Chondrocyte (in vitro differentiated cells): Measurements from ENCODE around the gene PLAC8L1. TPM values are rescaled to one million over a fixed set of nuclear protein-coding genes. Genes with fewer than 3 reads are reported as not detected.

Source experiments
- DNase-seq: peaks from one replicate; pipeline ENCODE4 v3.0.0; 2021; ENCODE audit warnings: mixed read lengths, low spot score
- H3K27ac Mint-ChIP-seq: one replicate; pipeline ENCODE4 v1.8.0; 2021; ENCODE audit warnings: mild to moderate bottlenecking, moderate library complexity, mixed read lengths; ENCODE audit not compliant: unreplicated experiment
- H3K27me3 Mint-ChIP-seq: 2 replicates; pipeline ENCODE4 v1.8.0; 2021; ENCODE audit warnings: low read depth, mixed read lengths
- H3K36me3 Mint-ChIP-seq: 2 replicates; pipeline ENCODE4 v1.8.0; 2021; ENCODE audit warnings: low read depth, mixed read lengths
- H3K4me1 Mint-ChIP-seq: 2 replicates; pipeline ENCODE4 v1.8.0; 2021; ENCODE audit warnings: low read depth, mild to moderate bottlenecking, mixed read lengths
- H3K4me3 Mint-ChIP-seq: one replicate; pipeline ENCODE4 v1.8.0; 2021; ENCODE audit warnings: mild to moderate bottlenecking, moderate library complexity, mixed read lengths; ENCODE audit not compliant: unreplicated experiment
- H3K9me3 Mint-ChIP-seq: 2 replicates; pipeline ENCODE4 v1.8.0; 2021; ENCODE audit warnings: low read depth, mixed read lengths
- total RNA-seq: library from RNA; stranded (reverse); gene quantifications from 3 replicates; pipeline ENCODE4 v1.2.1, GENCODE V29; 2021
- TF ChIP-seq, protein P1 (sequence below): fragments of 200-600 bp; sonication (generic); IDR thresholded peaks from 2 replicates; pipeline ENCODE4 v1.5.0; 2021; ENCODE audit warnings: antibody characterized with exemption, mild to moderate bottlenecking, moderate library complexity

The PLAC8L1 gene
- total RNA-seq, 1 donor from 2014 or later: 0.97 TPM

DNA sequence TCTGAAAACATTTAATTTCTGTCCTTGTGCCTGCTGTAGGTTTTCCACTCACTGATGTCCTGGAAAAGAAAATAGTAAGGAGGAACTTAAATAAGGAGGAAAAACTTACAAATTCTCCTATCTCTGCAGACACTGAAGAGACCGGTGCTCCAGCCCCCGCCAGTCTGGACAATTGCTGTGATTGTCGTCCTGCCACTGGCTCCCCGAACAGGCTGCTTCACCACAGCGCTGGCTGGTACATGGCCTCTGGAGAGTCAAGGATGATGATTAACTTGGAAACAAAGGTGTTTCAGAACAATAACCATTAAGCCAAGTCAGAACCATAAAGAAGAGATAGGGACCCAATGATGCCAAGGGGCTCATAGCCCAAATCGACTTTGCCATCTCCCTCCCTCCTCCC, 7.3 kb downstream of the PLAC8L1 start:
- no peaks in the 10 kb centered on the region for H3K9me3 Mint-ChIP-seq
- H3K4me3 Mint-ChIP-seq: no peak overlapping the region
- TF ChIP-seq, protein P1, sequence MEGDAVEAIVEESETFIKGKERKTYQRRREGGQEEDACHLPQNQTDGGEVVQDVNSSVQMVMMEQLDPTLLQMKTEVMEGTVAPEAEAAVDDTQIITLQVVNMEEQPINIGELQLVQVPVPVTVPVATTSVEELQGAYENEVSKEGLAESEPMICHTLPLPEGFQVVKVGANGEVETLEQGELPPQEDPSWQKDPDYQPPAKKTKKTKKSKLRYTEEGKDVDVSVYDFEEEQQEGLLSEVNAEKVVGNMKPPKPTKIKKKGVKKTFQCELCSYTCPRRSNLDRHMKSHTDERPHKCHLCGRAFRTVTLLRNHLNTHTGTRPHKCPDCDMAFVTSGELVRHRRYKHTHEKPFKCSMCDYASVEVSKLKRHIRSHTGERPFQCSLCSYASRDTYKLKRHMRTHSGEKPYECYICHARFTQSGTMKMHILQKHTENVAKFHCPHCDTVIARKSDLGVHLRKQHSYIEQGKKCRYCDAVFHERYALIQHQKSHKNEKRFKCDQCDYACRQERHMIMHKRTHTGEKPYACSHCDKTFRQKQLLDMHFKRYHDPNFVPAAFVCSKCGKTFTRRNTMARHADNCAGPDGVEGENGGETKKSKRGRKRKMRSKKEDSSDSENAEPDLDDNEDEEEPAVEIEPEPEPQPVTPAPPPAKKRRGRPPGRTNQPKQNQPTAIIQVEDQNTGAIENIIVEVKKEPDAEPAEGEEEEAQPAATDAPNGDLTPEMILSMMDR: no peak
- H3K27me3 Mint-ChIP-seq: no peaks in the 10 kb centered on the region
- H3K4me1 Mint-ChIP-seq: no peaks in the 10 kb centered on the region
- peaks cover 1% of the 10 kb centered on the region for H3K36me3 Mint-ChIP-seq
- DNase-seq: no peak
- no peak overlapping the region for H3K27ac Mint-ChIP-seq

GRCh38 chr5:146091881-146092280, 13.5 kb downstream of the PLAC8L1 start:
- no peak for DNase-seq
- TF ChIP-seq, protein P1: no peak
- no peaks in the 10 kb centered on the region for H3K27me3 Mint-ChIP-seq
- no peak overlapping the region for H3K27ac Mint-ChIP-seq
- no peak overlapping the region for H3K4me3 Mint-ChIP-seq
- H3K4me1 Mint-ChIP-seq: no peaks in the 10 kb centered on the region
- H3K36me3 Mint-ChIP-seq: no peaks in the 10 kb centered on the region
- no peaks in the 10 kb centered on the region for H3K9me3 Mint-ChIP-seq

DNA sequence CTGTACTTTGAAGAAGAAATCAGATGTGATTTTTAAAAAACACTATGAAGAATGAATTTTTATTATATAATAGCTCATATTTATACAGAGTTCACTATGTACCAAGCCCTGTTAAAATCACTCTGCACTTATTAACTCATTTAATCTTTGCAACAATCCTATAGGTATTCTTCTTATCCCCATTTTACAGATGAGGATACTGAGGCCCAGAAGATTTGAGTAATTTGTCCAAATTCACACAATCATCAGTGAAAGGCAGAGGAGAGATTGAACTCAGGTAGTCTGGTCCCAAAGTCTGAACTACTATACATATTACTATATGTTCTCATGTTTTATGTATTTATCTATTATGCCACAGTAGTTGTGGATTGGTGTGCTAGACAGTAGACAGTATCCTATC, 16.1 kb downstream of the PLAC8L1 start:
- no peaks in the 10 kb centered on the region for H3K36me3 Mint-ChIP-seq
- DNase-seq: no peak
- TF ChIP-seq, protein P1: no peak
- H3K9me3 Mint-ChIP-seq: no peaks in the 10 kb centered on the region
- H3K4me3 Mint-ChIP-seq: no peak overlapping the region
- no peak overlapping the region for H3K27ac Mint-ChIP-seq
- H3K4me1 Mint-ChIP-seq: no peaks in the 10 kb centered on the region
- no peaks in the 10 kb centered on the region for H3K27me3 Mint-ChIP-seq

DNA sequence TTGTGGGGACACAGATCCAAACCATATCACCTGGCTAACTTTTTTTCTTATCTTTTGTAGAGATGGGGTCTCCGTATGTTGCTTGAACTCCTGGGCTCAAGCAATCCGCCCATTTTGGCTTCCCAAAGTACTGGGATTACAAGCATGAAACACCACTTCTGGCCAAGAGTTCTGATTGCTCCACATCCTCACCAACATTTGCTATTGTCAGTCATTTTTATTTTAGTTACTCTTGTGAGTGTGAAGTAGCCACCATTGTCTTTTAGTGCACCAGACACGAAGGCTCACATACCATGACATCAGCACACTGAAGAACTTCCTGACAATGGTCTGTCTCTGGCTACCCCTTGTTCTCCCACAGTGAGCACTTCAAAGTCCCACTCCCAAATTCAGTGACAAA, 17.3 kb downstream of the PLAC8L1 start:
- Mint-ChIP-seq H3K4me1 (no peaks in the 10 kb centered on the region), H3K4me3 (no peak overlapping the region), H3K36me3 (peaks cover 2% of the 10 kb centered on the region), H3K9me3 (no peaks in the 10 kb centered on the region), H3K27ac (no peak overlapping the region), H3K27me3 (no peaks in the 10 kb centered on the region)
- TF ChIP-seq, protein P1: no peak
- DNase-seq: no peak

DNA sequence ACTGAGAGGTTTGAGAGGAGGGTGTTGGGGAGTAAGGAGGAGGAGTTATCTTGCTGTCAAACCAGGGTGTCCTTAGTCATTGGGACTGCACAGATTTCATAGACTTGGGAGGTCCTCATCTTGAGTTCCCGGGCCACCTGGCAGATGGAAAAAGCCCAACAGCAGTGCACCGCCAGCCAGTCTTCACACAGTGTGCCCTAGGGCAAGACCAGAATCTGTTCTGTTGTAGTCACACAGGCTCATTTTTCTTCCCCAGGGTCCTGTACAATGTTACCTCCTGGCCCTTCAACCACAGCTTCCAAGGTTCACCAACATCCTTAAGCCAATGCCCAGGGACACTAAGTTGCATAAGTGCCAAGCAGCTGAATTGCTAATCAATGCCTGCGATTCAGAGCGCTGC, 21.0 kb downstream of the PLAC8L1 start:
- H3K27me3 Mint-ChIP-seq: no peaks in the 10 kb centered on the region
- TF ChIP-seq, protein P1: no peak
- no peak for DNase-seq
- H3K4me1 Mint-ChIP-seq: peaks cover 16% of the 10 kb centered on the region
- no peak overlapping the region for H3K27ac Mint-ChIP-seq
- peaks cover 2% of the 10 kb centered on the region for H3K36me3 Mint-ChIP-seq
- no peak overlapping the region for H3K4me3 Mint-ChIP-seq
- no peaks in the 10 kb centered on the region for H3K9me3 Mint-ChIP-seq
